K562 (cell line): Measurements from ENCODE around the gene UBR4. TPM values are rescaled to one million over a fixed set of nuclear protein-coding genes. Genes with fewer than 3 reads are reported as not detected.

ENCODE experiments used
- ATAC-seq: fragments of 200-7000 bp; cut with Tn5 transposase; 3 replicates; pipeline ENCODE4 v1.9.1; 2020; ENCODE audit warnings: moderate library complexity
- BruUV-seq: library from RNA; stranded (reverse); fragments of 400-500 nt; replicated peaks from 2 replicates; lab custom pipeline; 2021; lab: Mats Ljungman, UMichigan
- CTCF ChIA-PET: fragments of 300-600 bp; formaldehyde crosslinking; extraction: SDS; loops from one replicate; lab custom pipeline; 2021; ENCODE audit warnings: low intra/inter-chr PET ratio; lab: Yijun Ruan, JAX
- POLR2A ChIA-PET: fragments of 300-600, 350-650 bp; sonication (Branson Sonifier 250); formaldehyde crosslinking; extraction: SDS; loops from one replicate; lab custom pipeline; 2021; ENCODE audit warnings: antibody characterized with exemption, inconsistent platforms; lab: Yijun Ruan, JAX
- DNase-seq, 4 experiments: peaks; one replicate each; pipeline versions ENCODE4 v3.0.0 to v3.0.0-alpha.2; 2011 to 2018; ENCODE audit warnings: low spot score in 3 of 4, mixed read lengths in 3 of 4; ENCODE audit errors: extremely low read depth in 1 of 4
- FAIRE-seq: peaks from 2 replicates; lab custom pipeline; 2011; peaks lifted over from hg19 to GRCh38; lab: Jason Lieb, UNC
- H2AFZ ChIP-seq: 2 replicates; pipeline ENCODE4 v1.6.0; 2011; ENCODE audit warnings: low read depth, low read length, control low read depth, inconsistent platforms
- H3K27ac ChIP-seq: fragments of 200-600 bp; 3 replicates; pipeline ENCODE4 v1.8.0; 2011; ENCODE audit warnings: low read depth, mild to moderate bottlenecking, control low read depth, inconsistent platforms, low read length, moderate library complexity, mixed read lengths; ENCODE audit errors: extremely low read depth
- H3K27me3 ChIP-seq, 2 experiments: fragments of 300-600 bp in 1 of 2; 2 replicates in 1 of 2; 3 replicates in 1 of 2; pipeline versions ENCODE4 v1.6.0 to v1.8.0; 2011; ENCODE audit warnings: inconsistent platforms in 2 of 2, low read length in 2 of 2, mild to moderate bottlenecking in 1 of 2, mixed read lengths in 1 of 2, moderate library complexity in 1 of 2; ENCODE audit not compliant: control insufficient read depth in 2 of 2, insufficient read depth in 2 of 2
- H3K36me3 ChIP-seq: fragments of 300-600 bp; 3 replicates; pipeline ENCODE4 v1.8.0; 2011; ENCODE audit warnings: mild to moderate bottlenecking, low read length, inconsistent platforms; ENCODE audit not compliant: control insufficient read depth, insufficient read depth
- H3K4me1 ChIP-seq, 2 experiments: fragments of 200-600 bp in 1 of 2; replicated peaks in 1 of 2; 2 replicates in 1 of 2; 3 replicates in 1 of 2; pipeline versions ENCODE4 v1.5.1 to v1.8.0; 2011; ENCODE audit warnings: inconsistent platforms in 2 of 2, low read length in 2 of 2, mild to moderate bottlenecking in 1 of 2, mixed read lengths in 1 of 2, moderate library complexity in 1 of 2; ENCODE audit not compliant: control insufficient read depth in 2 of 2, insufficient read depth in 2 of 2
- H3K4me2 ChIP-seq: 2 replicates; pipeline ENCODE4 v1.6.1; 2011; ENCODE audit warnings: low read length, control low read depth, inconsistent platforms, mixed read lengths; ENCODE audit not compliant: insufficient read depth
- H3K4me3 ChIP-seq: fragments of 200-600 bp; sonication (generic), shearing (Covaris generic); 2 replicates; pipeline ENCODE4 v1.5.1; 2016; ENCODE audit warnings: control low read depth, inconsistent platforms
- H3K79me2 ChIP-seq: fragments of 200-600 bp; 3 replicates; pipeline ENCODE4 v1.8.0; 2011; ENCODE audit warnings: low read length, inconsistent platforms; ENCODE audit not compliant: control insufficient read depth, insufficient read depth
- H3K9ac ChIP-seq, 2 experiments: 2 replicates each; pipeline versions ENCODE4 v1.6.0 to v1.6.1; 2011; ENCODE audit warnings: low read depth in 2 of 2, low read length in 2 of 2, control low read depth in 1 of 2, inconsistent platforms in 1 of 2, mild to moderate bottlenecking in 1 of 2, mixed read lengths in 1 of 2; ENCODE audit not compliant: insufficient read depth in 1 of 2
- H3K9me1 ChIP-seq: one replicate; pipeline ENCODE4 v1.6.0; 2011; ENCODE audit warnings: inconsistent platforms, mild to moderate bottlenecking, low read length, moderate library complexity; ENCODE audit not compliant: control insufficient read depth, insufficient read depth
- H3K9me3 ChIP-seq: replicated peaks from 2 replicates; pipeline ENCODE4 v1.5.1; 2011; ENCODE audit warnings: low read depth, low read length, inconsistent platforms; ENCODE audit not compliant: control insufficient read depth, insufficient read depth
- H4K20me1 ChIP-seq: replicated peaks from 2 replicates; pipeline ENCODE4 v1.6.1; 2011; ENCODE audit warnings: low read length, inconsistent platforms, mixed read lengths; ENCODE audit not compliant: control insufficient read depth, insufficient read depth
- ATF3 ChIP-seq, 2 experiments: fragments of 450-650 bp in 1 of 2; sonication (generic) in 1 of 2; formaldehyde crosslinking in 1 of 2; IDR thresholded peaks in 1 of 2; conservative IDR thresholded peaks in 1 of 2; 2 replicates each; pipeline versions ENCODE4 v1.6.1 to v1.8.1; 2016 to 2023; ENCODE audit warnings: mild to moderate bottlenecking in 2 of 2, moderate library complexity in 2 of 2, inconsistent platforms in 1 of 2, missing genetic modification reagents in 1 of 2
- MBD2 ChIP-seq: sonication (generic); IDR thresholded peaks from 2 replicates; pipeline ENCODE4 v1.6.1; 2016; ENCODE audit warnings: low read depth, borderline replicate concordance
- MYC ChIP-seq, 2 experiments: fragments of 250-450 bp in 1 of 2; sonication (Bioruptor Pico) in 1 of 2; IDR thresholded peaks; 2 replicates each; pipeline versions ENCODE4 v1.5.1 to v1.6.1; 2012 to 2021; ENCODE audit warnings: low read depth in 2 of 2, borderline replicate concordance in 1 of 2, improper control_type of control experiment in 1 of 2, low read length in 1 of 2, mild to moderate bottlenecking in 1 of 2, moderate library complexity in 1 of 2
- NONO ChIP-seq, 2 experiments: fragments of 200-400 bp in 1 of 2; fragments of 450-650 bp in 1 of 2; formaldehyde crosslinking in 1 of 2; IDR thresholded peaks; 2 replicates each; pipeline ENCODE4 v1.6.1; 2017; ENCODE audit warnings: low read depth in 2 of 2, mild to moderate bottlenecking in 2 of 2, moderate library complexity in 2 of 2, low read length in 1 of 2
- NR1H2 ChIP-seq: sonication (generic); formaldehyde crosslinking; IDR thresholded peaks from 2 replicates; pipeline ENCODE4 v1.4.0; 2020; ENCODE audit warnings: mild to moderate bottlenecking, missing genetic modification reagents
- PHB2 ChIP-seq: fragments of 450-650 bp; IDR thresholded peaks from 2 replicates; pipeline ENCODE4 v1.6.1; 2017; ENCODE audit warnings: low read depth
- TAF7 ChIP-seq: fragments of 450-650 bp; IDR thresholded peaks from 2 replicates; pipeline ENCODE4 v1.6.1; 2016; ENCODE audit warnings: missing genetic modification characterization, missing compliant biosample characterization
- ZNF277 ChIP-seq: fragments of 250-450 bp; sonication (Bioruptor Pico); IDR thresholded peaks from 2 replicates; pipeline ENCODE4 v1.8.0; 2022; ENCODE audit warnings: inconsistent platforms, mild to moderate bottlenecking, moderate library complexity, borderline replicate concordance
- WGBS: fragments of 100-300 bp; shearing (Covaris generic); methylation state at CpG from one replicate; pipeline ENCODE4 v1.1.6; 2016; ENCODE audit warnings: low coverage, mixed read lengths; ENCODE audit not compliant: insufficient coverage; ENCODE audit errors: missing lambda C conversion rate; 5-methylcytosine and 5-hydroxymethylcytosine counted together
- in situ Hi-C: fragments of 300-500 bp; cut with MboI; formaldehyde crosslinking; loops from 4 replicates; pipeline ENCODE4 v1.15.0; 2018; ENCODE audit warnings: inconsistent platforms, mixed read lengths
- intact Hi-C: fragments of 100-400 bp; cut with micrococcal nuclease; formaldehyde crosslinking; loops from 2 replicates; pipeline ENCODE4 v1.14.2; 2022
- polyA plus RNA-seq, 8 experiments: library from polyadenylated mRNA; depleted of rRNA in 4 of 8; stranded (reverse) in 5 of 8; unstranded in 3 of 8; fragments of >200 nt; fragmentation: Nextera tagmentation in 2 of 8; fragmentation: Illumina TruSeq in 1 of 8; extraction: Ambion mirVana in 2 of 8; extraction: Trizol in 1 of 8; gene quantifications; 2 replicates each; pipeline versions ENCODE4 v1.2.1 to v1.2.3, GENCODE V29; 2011 to 2014; ENCODE audit warnings: inconsistent platforms in 1 of 8, missing spikeins in 1 of 8
- total RNA-seq, 7 experiments: library from RNA; depleted of rRNA in 6 of 7; stranded (reverse); fragments of >200 nt in 6 of 7; fragmentation: Illumina TruSeq in 2 of 7; extraction: Trizol in 2 of 7; gene quantifications; 2 replicates each; pipeline versions ENCODE4 v1.2.1 to v1.2.3, GENCODE V29; 2011 to 2021; ENCODE audit warnings: low replicate concordance in 1 of 7

The UBR4 gene
- total and polyA plus RNA-seq, 9 of the 15 experiments (the other 6 are each of a cell fraction or from before 2014, with no cell fraction given) = 55.4 to 277 (median 123) TPM

- no peak for TF ChIP-seq PHB2
Observed at GRCh38 chr1:19087017-19087736, 122.9 kb downstream of the UBR4 start (continued).

- no peaks in the 10 kb centered on the region for H3K79me2 ChIP-seq
- WGBS = 92% methylated on average over 21 of the region's 21 CpGs
- no peak for ATAC-seq
- no peaks in the 10 kb centered on the region for H3K27me3 ChIP-seq
- intact Hi-C loops (no loop called here), in situ Hi-C loops (no loop called here)
- no peak overlapping the region for H3K4me2 ChIP-seq
- H3K4me1 ChIP-seq = peaks cover 8 to 10% of the 10 kb centered on the region in 2 experiments
- no peak overlapping the region for H2AFZ ChIP-seq
- H3K27ac ChIP-seq = no peak overlapping the region
- H3K9me3 ChIP-seq = no peaks in the 10 kb centered on the region
- H3K9ac ChIP-seq = no peak overlapping the region
- H3K4me3 ChIP-seq = no peak overlapping the region
- ChIA-PET CTCF (interaction anchor here (0.6 kb wide), 1 partner anchor 123 kb away, joined by 3 read pairs; no protein-coding TSS in a partner anchor), POLR2A (interaction anchor here (0.7 to 2.4 kb wide), 6 partner anchors 10 to 48 kb away, joined by 3 to 10 read pairs (median 6); no protein-coding TSS in a partner anchor)
- no peaks in the 10 kb centered on the region; the same call in 1 of the 2 replicates for H4K20me1 ChIP-seq
- TF ChIP-seq NONO (IDR thresholded peaks at IDR 0.05; ENCODE audit: low read depth in 2 of 2, low read length in 1 of 2) (no peak), MYC (IDR thresholded peaks at IDR 0.05; ENCODE audit: low read depth, low read length) (no peak), MYC (CRISPR knock-in tag; IDR thresholded peaks at IDR 0.05; ENCODE audit: borderline replicate concordance, low read depth) (no peak), TAF7 (no peak), ZNF277 (CRISPR knock-in tag) (no peak), ATF3 (IDR thresholded peaks at IDR 0.05) (no peak), ATF3 (CRISPR knock-in tag; conservative IDR thresholded peaks at IDR 0.05) (no peak), MBD2 (no peak), NR1H2 (no peak)
- no peak for FAIRE-seq
- no peaks in the 10 kb centered on the region for H3K9me1 ChIP-seq
- DNase-seq = no peak
- peaks cover 97% of the 10 kb centered on the region for H3K36me3 ChIP-seq
- no TSS peak for BruUV-seq
Observed at GRCh38 chr1:19086176-19086875, 123.7 kb downstream of the UBR4 start.
